Left ventricle myocardium inferior (tissue), 1 donor: ENCODE data around the gene ACTL6B. TPM values are rescaled to one million over a fixed set of nuclear protein-coding genes. Genes with fewer than 3 reads are reported as not detected.
A peak's percentile ranks its signal among the peaks of the same experiment; 100 is the strongest.

ENCODE experiments used
- DNase-seq: peaks from one replicate; pipeline ENCODE4 v3.0.0-alpha.2; 2020
- H3K27ac ChIP-seq: fragments of 200-600 bp; replicated peaks from 2 replicates; pipeline ENCODE4 v1.8.0; 2021
- H3K27me3 ChIP-seq: fragments of 200-600 bp; 2 replicates; pipeline ENCODE4 v1.8.0; 2021; ENCODE audit warnings: low read depth
- H3K36me3 ChIP-seq: fragments of 200-600 bp; 2 replicates; pipeline ENCODE4 v1.8.0; 2021
- H3K4me1 ChIP-seq: fragments of 200-600 bp; 2 replicates; pipeline ENCODE4 v1.8.0; 2021
- H3K4me3 ChIP-seq: fragments of 200-600 bp; 2 replicates; pipeline ENCODE4 v1.8.0; 2021; ENCODE audit warnings: mild to moderate bottlenecking, moderate library complexity
- H3K9me3 ChIP-seq: fragments of 200-600 bp; replicated peaks from 2 replicates; pipeline ENCODE4 v1.8.0; 2021
- intact Hi-C: fragments of 100-400 bp; cut with micrococcal nuclease; formaldehyde crosslinking; loops from one replicate; pipeline ENCODE4 v1.11.0; 2022
- total RNA-seq: library from RNA; stranded (reverse); fragmentation: NEBNext Ultra II Directional; extraction: Animal tissue kit (Norgen Biotek cat#: 25700); gene quantifications from one replicate; pipeline ENCODE4 v1.2.1, GENCODE V29; 2021
- TF ChIP-seq, protein P1 (sequence below): fragments of 200-600 bp; IDR thresholded peaks from 2 replicates; pipeline ENCODE4 v1.8.0; 2021; ENCODE audit warnings: antibody characterized with exemption, mild to moderate bottlenecking, borderline replicate concordance
- donor health status: DM: no; HTN: yes; CAD: no; lungs with severe emphysema.

The ACTL6B gene
- total RNA-seq, 1 donor from 2014 or later, result not detected

GRCh38 chr7:100682991-100683658, 26.9 kb upstream of the ACTL6B start:
- no peak for DNase-seq
- TF ChIP-seq, protein P1, sequence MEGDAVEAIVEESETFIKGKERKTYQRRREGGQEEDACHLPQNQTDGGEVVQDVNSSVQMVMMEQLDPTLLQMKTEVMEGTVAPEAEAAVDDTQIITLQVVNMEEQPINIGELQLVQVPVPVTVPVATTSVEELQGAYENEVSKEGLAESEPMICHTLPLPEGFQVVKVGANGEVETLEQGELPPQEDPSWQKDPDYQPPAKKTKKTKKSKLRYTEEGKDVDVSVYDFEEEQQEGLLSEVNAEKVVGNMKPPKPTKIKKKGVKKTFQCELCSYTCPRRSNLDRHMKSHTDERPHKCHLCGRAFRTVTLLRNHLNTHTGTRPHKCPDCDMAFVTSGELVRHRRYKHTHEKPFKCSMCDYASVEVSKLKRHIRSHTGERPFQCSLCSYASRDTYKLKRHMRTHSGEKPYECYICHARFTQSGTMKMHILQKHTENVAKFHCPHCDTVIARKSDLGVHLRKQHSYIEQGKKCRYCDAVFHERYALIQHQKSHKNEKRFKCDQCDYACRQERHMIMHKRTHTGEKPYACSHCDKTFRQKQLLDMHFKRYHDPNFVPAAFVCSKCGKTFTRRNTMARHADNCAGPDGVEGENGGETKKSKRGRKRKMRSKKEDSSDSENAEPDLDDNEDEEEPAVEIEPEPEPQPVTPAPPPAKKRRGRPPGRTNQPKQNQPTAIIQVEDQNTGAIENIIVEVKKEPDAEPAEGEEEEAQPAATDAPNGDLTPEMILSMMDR, result no peak
- H3K4me3 ChIP-seq, result no peak overlapping the region
- H3K9me3 ChIP-seq, result no peaks in the 10 kb centered on the region
- H3K27ac ChIP-seq, result no peak overlapping the region
- intact Hi-C loops, result no loop called here
- H3K4me1 ChIP-seq, result peaks cover 35% of the 10 kb centered on the region
- H3K27me3 ChIP-seq, result no peaks in the 10 kb centered on the region
- H3K36me3 ChIP-seq, result peaks cover 87% of the 10 kb centered on the region

GRCh38 chr7:100682228-100682741, 26.0 kb upstream of the ACTL6B start:
- Histone ChIP-seq H3K9me3 (no peaks in the 10 kb centered on the region), H3K27me3 (no peaks in the 10 kb centered on the region), H3K27ac (no peak overlapping the region), H3K36me3 (peaks cover 87% of the 10 kb centered on the region), H3K4me1 (peaks cover 37% of the 10 kb centered on the region), H3K4me3 (no peak overlapping the region)
- TF ChIP-seq, protein P1, result no peak
- intact Hi-C loops, result no loop called here
- DNase-seq, result no peak

GRCh38 chr7:100681491-100682227, 25.4 kb upstream of the ACTL6B start:
- Histone ChIP-seq H3K27ac (peak overlapping the region; percentile 61), H3K27me3 (no peaks in the 10 kb centered on the region), H3K36me3 (peaks cover 87% of the 10 kb centered on the region), H3K4me1 (peaks cover 44% of the 10 kb centered on the region), H3K4me3 (no peak overlapping the region), H3K9me3 (no peaks in the 10 kb centered on the region)
- intact Hi-C loops, result no loop called here
- no peak for DNase-seq
- TF ChIP-seq, protein P1, result no peak

GRCh38 chr7:100680576-100681271, 24.5 kb upstream of the ACTL6B start:
- intact Hi-C loops, result no loop called here
- DNase-seq, result peak; percentile 25
- Histone ChIP-seq H3K9me3 (no peaks in the 10 kb centered on the region), H3K36me3 (peaks cover 81% of the 10 kb centered on the region), H3K4me3 (no peak overlapping the region), H3K27ac (peak overlapping the region; percentile 61), H3K27me3 (no peaks in the 10 kb centered on the region), H3K4me1 (peaks cover 53% of the 10 kb centered on the region)
- TF ChIP-seq, protein P1, result no peak

DNA sequence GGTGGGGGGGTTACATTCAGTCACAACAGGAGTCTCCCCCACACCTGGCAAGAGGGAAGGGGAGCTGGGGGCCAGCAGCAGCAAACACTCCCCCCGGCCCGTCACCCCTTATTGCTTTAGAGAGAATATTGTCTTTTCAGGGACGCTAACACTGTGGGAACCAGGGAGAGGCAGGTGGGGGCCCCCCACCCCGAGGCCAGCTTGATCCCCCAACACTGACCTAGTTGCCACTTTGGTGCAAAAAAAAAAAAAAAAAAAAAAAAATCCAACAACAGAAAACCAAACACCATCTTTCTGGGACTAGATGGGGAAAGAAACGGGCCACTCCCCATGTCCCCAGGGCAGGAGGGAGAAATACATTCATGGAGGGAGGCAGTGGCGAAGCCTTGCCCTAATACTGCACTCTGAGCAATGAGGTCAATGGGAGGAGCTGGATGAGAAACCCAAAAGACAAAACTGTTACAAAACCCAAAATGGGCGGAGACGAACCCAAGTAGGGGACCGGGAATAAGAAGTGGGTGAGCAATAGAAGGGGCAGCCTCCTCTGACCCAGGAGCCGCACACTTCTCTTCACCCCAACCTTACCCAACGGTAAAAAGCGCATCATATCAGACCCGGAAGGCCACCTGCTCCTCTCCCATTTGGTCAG, 23.8 kb upstream of the ACTL6B start:
- Histone ChIP-seq H3K36me3 (peaks cover 75% of the 10 kb centered on the region), H3K27ac (peak overlapping the region; percentile 61), H3K4me3 (no peak overlapping the region), H3K27me3 (no peaks in the 10 kb centered on the region), H3K9me3 (no peaks in the 10 kb centered on the region), H3K4me1 (peaks cover 60% of the 10 kb centered on the region)
- intact Hi-C loops, result no loop called here
- DNase-seq, result peak; percentile 53
- TF ChIP-seq, protein P1, result no peak
